ENCODE data around the gene GPAM. TPM values are rescaled to one million over a fixed set of nuclear protein-coding genes. Genes with fewer than 3 reads are reported as not detected.

Gene GPAM
- total and polyA plus RNA-seq, 2 of the 8 experiments (the other 6 are each of a cell fraction or from before 2014, with no cell fraction given) = 5.5 to 15.5 TPM

DNA sequence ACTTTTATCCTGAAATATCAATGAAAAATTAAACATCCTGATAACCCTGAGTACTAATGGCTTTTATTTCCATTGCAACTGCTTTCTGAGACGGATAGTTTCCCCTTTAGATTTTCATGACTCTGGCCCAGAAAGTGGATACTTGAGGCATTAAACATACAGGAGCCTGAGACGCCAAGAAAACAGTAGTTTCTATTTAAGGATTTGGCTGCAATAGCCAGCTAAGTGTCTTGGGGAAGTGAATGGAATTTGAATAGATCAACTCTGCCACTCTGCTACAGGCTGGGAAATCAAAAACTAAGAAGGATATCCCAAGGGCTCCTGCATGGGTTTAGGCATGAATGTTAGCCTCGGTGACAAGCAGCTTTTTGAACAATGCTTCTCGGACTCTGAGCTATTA is 24.7 kb upstream of the GPAM start:
- no peaks in the 10 kb centered on the region for H3K9me3 ChIP-seq (ENCODE audit: insufficient read depth in 2 of 2, low read depth in 1 of 2, low read length in 1 of 2)
- no peaks in the 10 kb centered on the region for H3K79me2 ChIP-seq (ENCODE audit: control insufficient read depth in 1 of 2, insufficient read depth in 2 of 2, low read length in 2 of 2)
- H3K4me2 ChIP-seq (ENCODE audit: insufficient read depth in 1 of 2, low read depth in 2 of 2, low read length in 2 of 2) = no peak overlapping the region
- H3K79me1 ChIP-seq (ENCODE audit: low read depth, low read length) = no peaks in the 10 kb centered on the region
- no peak overlapping the region for H3K4me3 ChIP-seq (ENCODE audit: extremely low read depth in 1 of 4, insufficient read depth in 2 of 4, low read depth in 3 of 4, low read length in 4 of 4)
- no peak overlapping the region for H3K23ac ChIP-seq (ENCODE audit: insufficient read length)
- H4K20me1 ChIP-seq (replicated peaks in 1 of 2; ENCODE audit: control insufficient read depth in 1 of 2, insufficient read depth in 2 of 2, low read length in 2 of 2) = no peaks in the 10 kb centered on the region
- no peak overlapping the region for H4K91ac ChIP-seq (replicated peaks; ENCODE audit: insufficient read length, low read length)
- no peak overlapping the region for H2BK20ac ChIP-seq (ENCODE audit: low read length)
- WGBS, 2 experiments (ENCODE audit: extremely low coverage in 1 of 2, insufficient coverage in 1 of 2, insufficient read length in 1 of 2, insufficient replicate concordance in 2 of 2, low coverage in 1 of 2, low lambda C conversion rate in 2 of 2, missing lambda C conversion rate in 1 of 2) = 82% methylated on average over 4 of the region's 4 CpGs; no CpG with 5 or more reads in 1 of the 2 experiments
- CTCF ChIA-PET (ENCODE audit: partially characterized antibody) = interaction anchor here (0.6 to 1.5 kb wide), 4 partner anchors 9 to 1091 kb away, joined by 3 to 6 read pairs (median 3); no protein-coding TSS in a partner anchor
- no peak overlapping the region for H3K9ac ChIP-seq (replicated peaks in 1 of 4; ENCODE audit: extremely low read depth in 1 of 4, low read depth in 3 of 4, low read length in 3 of 4)
- H3K4ac ChIP-seq (replicated peaks; ENCODE audit: insufficient read length, low read depth, low read length) = no peak overlapping the region
- no peak overlapping the region for H3K56ac ChIP-seq (replicated peaks; ENCODE audit: insufficient read length, low read depth, low read length)
- no peaks in the 10 kb centered on the region for H3K4me1 ChIP-seq (replicated peaks in 1 of 4; ENCODE audit: control insufficient read depth in 3 of 4, insufficient read depth in 4 of 4, low read length in 3 of 4)
- DNase-seq (ENCODE audit: low read depth in 1 of 2, low spot score in 2 of 2) (no peak), FAIRE-seq (no peak)
- H2BK120ac ChIP-seq (replicated peaks; ENCODE audit: low read depth, low read length) = no peak overlapping the region
- no peak overlapping the region for H2AK5ac ChIP-seq (ENCODE audit: low read depth, low read length)
- H4K8ac ChIP-seq (ENCODE audit: extremely low read depth, insufficient read depth, low read length) = no peak overlapping the region
- POLR2A ChIA-PET (ENCODE audit: partially characterized antibody) = interaction anchor here (0.7 kb wide), 1 partner anchor 215 kb away, joined by 3 read pairs; no protein-coding TSS in a partner anchor
- H2BK15ac ChIP-seq (ENCODE audit: low read length) = no peak overlapping the region
- H3K14ac ChIP-seq (ENCODE audit: insufficient read length) = no peak overlapping the region
- H2AFZ ChIP-seq (ENCODE audit: low read length) = no peak overlapping the region
- TF ChIP-seq ASH2L (IDR thresholded peaks at IDR 0.05; ENCODE audit: low read length) (no peak), NANOG (IDR thresholded peaks at IDR 0.05; ENCODE audit: insufficient read depth, low read depth, low read length, poor library complexity, severe bottlenecking) (no peak), SP2 (IDR thresholded peaks at IDR 0.05; ENCODE audit: low read length) (no peak), RFX5 (IDR thresholded peaks at IDR 0.05; ENCODE audit: borderline replicate concordance, low read depth, low read length) (no peak), TAF1 (IDR thresholded peaks at IDR 0.05; ENCODE audit: low read depth, low read length) (no peak), SP1 (IDR thresholded peaks at IDR 0.05; ENCODE audit: low read depth, low read length) (no peak), EZH2 (IDR thresholded peaks at IDR 0.05; ENCODE audit: low read depth, low read length, severe bottlenecking) (no peak), EP300 (IDR thresholded peaks at IDR 0.05; ENCODE audit: borderline replicate concordance in 1 of 2, low read depth in 2 of 2, low read length in 2 of 2) (no peak), ZNF274 (IDR thresholded peaks at IDR 0.05; ENCODE audit: borderline replicate concordance, extremely low read depth, low read length) (no peak), GTF2F1 (IDR thresholded peaks at IDR 0.05; ENCODE audit: borderline replicate concordance, low read depth, low read length) (no peak)
- TF ChIP-seq, protein P1, sequence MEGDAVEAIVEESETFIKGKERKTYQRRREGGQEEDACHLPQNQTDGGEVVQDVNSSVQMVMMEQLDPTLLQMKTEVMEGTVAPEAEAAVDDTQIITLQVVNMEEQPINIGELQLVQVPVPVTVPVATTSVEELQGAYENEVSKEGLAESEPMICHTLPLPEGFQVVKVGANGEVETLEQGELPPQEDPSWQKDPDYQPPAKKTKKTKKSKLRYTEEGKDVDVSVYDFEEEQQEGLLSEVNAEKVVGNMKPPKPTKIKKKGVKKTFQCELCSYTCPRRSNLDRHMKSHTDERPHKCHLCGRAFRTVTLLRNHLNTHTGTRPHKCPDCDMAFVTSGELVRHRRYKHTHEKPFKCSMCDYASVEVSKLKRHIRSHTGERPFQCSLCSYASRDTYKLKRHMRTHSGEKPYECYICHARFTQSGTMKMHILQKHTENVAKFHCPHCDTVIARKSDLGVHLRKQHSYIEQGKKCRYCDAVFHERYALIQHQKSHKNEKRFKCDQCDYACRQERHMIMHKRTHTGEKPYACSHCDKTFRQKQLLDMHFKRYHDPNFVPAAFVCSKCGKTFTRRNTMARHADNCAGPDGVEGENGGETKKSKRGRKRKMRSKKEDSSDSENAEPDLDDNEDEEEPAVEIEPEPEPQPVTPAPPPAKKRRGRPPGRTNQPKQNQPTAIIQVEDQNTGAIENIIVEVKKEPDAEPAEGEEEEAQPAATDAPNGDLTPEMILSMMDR (IDR thresholded peaks at IDR 0.05; ENCODE audit: control extremely low read depth in 1 of 3, insufficient read depth in 1 of 3, low read depth in 1 of 3, low read length in 3 of 3) = no peak
- H3K27ac ChIP-seq (ENCODE audit: low read depth, low read length) = no peak overlapping the region
- H3K18ac ChIP-seq (ENCODE audit: extremely low read depth, low read length) = no peak overlapping the region
- H3K36me3 ChIP-seq (ENCODE audit: control insufficient read depth in 2 of 4, insufficient read depth in 4 of 4, low read length in 3 of 4) = no peaks in the 10 kb centered on the region
- H4K5ac ChIP-seq (ENCODE audit: insufficient read length, low read depth, low read length) = no peak overlapping the region
- peaks cover 0 to 1% (median 0%) of the 10 kb centered on the region in 4 experiments; a peak in 1 of 7 replicates for H3K27me3 ChIP-seq (replicated peaks in 1 of 4; ENCODE audit: control insufficient read depth in 3 of 4, extremely low read depth in 1 of 4, insufficient read depth in 3 of 4, low read length in 3 of 4)
- H2BK5ac ChIP-seq (ENCODE audit: low read depth, low read length) = no peak overlapping the region
- H3K23me2 ChIP-seq (ENCODE audit: low read depth, low read length) = no peaks in the 10 kb centered on the region
- H2BK12ac ChIP-seq (ENCODE audit: low read depth, low read length) = no peak overlapping the region

All from H1 (cell line).